WERI-Rb-1 (cell line): ENCODE results near the gene IPMK.

ENCODE experiments used
- DNase-seq: peaks from one replicate; pipeline ENCODE4 v3.0.0-alpha.2; 2020
- H3K27ac ChIP-seq: fragments of 250-450 bp; sonication (Bioruptor Pico); 2 replicates; pipeline ENCODE4 v1.5.1; 2020; ENCODE audit warnings: mild to moderate bottlenecking, moderate library complexity
- H3K27me3 ChIP-seq: fragments of 250-450 bp; sonication (Bioruptor Pico); 2 replicates; pipeline ENCODE4 v1.5.1; 2021; ENCODE audit warnings: mild to moderate bottlenecking, low read depth, moderate library complexity; ENCODE audit not compliant: insufficient read depth, severe bottlenecking
- H3K36me3 ChIP-seq: fragments of 250-450 bp; sonication (Bioruptor Pico); 2 replicates; pipeline ENCODE4 v1.5.1; 2020; ENCODE audit warnings: mild to moderate bottlenecking, moderate library complexity
- H3K4me3 ChIP-seq: 2 replicates; pipeline ENCODE4 v1.5.1; 2011; ENCODE audit warnings: low read depth, mild to moderate bottlenecking, control low read depth, low read length
- H3K9me3 ChIP-seq: fragments of 250-450 bp; sonication (Bioruptor Pico); 2 replicates; pipeline ENCODE4 v1.5.1; 2021; ENCODE audit warnings: mild to moderate bottlenecking, moderate library complexity; ENCODE audit not compliant: severe bottlenecking
- TF ChIP-seq, protein P1 (sequence below): IDR thresholded peaks from 2 replicates; pipeline ENCODE4 v1.5.1; 2011; ENCODE audit warnings: low read depth, mild to moderate bottlenecking, control low read depth, inconsistent platforms, low read length

Gene IPMK

DNA sequence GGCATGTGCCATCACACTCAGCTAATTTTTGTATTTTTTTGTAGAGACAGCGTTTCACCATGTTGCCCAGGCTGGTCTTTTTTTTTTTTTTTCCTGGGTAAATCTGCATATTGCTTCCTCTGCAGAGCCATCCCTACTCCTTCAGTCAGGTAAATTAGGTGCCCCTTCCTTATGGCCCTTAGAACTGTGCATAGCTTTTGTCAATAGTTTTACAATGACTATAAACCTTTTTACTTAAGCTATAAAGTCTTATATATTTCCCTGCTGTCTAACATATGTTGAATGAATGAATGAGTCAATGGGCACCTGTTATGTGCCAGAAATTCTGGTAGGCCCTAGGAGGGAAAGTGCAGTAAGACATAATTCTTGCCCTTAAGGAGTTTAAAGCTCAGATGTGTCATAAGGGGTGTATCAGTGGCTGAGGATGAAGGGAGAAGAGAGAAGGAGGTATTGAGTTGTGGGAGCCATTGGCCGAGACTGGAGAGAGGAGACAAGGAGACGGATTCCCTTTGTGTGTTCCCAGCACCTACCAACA, 36.5 kb upstream of the IPMK start:
- no peak overlapping the region for H3K4me3 ChIP-seq

DNA sequence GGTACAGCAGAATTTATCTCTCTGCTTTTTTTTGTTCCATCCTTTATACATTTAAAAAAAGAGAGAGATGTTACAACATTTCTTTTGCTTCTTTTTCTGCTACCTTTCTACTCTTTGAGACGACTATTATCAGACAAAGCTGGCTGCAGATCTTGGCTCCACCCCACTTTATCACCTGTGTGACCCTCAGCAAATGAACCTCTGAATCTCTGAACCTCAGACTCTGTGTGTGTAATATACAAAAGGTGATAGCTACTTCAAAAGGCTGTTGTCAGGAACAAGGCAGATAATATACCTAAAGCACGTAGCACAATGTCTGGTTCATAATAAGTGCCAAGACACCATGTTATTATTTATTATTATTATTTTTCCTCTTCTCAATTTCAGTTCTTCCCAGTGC, 34.6 kb upstream of the IPMK start:
- TF ChIP-seq, protein P1, sequence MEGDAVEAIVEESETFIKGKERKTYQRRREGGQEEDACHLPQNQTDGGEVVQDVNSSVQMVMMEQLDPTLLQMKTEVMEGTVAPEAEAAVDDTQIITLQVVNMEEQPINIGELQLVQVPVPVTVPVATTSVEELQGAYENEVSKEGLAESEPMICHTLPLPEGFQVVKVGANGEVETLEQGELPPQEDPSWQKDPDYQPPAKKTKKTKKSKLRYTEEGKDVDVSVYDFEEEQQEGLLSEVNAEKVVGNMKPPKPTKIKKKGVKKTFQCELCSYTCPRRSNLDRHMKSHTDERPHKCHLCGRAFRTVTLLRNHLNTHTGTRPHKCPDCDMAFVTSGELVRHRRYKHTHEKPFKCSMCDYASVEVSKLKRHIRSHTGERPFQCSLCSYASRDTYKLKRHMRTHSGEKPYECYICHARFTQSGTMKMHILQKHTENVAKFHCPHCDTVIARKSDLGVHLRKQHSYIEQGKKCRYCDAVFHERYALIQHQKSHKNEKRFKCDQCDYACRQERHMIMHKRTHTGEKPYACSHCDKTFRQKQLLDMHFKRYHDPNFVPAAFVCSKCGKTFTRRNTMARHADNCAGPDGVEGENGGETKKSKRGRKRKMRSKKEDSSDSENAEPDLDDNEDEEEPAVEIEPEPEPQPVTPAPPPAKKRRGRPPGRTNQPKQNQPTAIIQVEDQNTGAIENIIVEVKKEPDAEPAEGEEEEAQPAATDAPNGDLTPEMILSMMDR = no peak
- H3K36me3 ChIP-seq = no peaks in the 10 kb centered on the region
- no peaks in the 10 kb centered on the region for H3K27me3 ChIP-seq

More for the DNA sequence above, 36.5 kb upstream of the IPMK start:
- no peak for DNase-seq
- TF ChIP-seq, protein P1 = no peak
- Histone ChIP-seq H3K27me3 (no peaks in the 10 kb centered on the region), H3K9me3 (no peaks in the 10 kb centered on the region), H3K36me3 (no peaks in the 10 kb centered on the region), H3K27ac (no peak overlapping the region)

DNA sequence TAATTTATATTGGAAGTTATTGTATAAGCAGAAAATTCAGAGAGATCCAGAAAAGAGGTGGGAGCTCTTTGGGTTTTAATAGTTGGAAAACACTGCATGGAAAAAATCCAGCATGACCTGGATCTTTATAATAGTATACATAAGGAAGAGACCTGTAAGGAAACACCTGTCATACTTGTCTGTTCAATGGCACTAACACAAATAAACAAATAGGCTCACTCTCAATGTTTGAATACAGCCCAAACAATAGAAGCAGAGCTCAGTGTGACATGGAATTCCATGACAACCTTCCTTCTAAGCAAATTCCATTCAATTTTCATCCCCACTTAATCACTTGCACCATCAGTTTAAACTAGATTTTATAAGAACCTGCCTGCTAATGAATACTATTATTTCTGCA, 33.0 kb upstream of the IPMK start:
- TF ChIP-seq, protein P1 = no peak
- no peaks in the 10 kb centered on the region for H3K36me3 ChIP-seq
- H3K27ac ChIP-seq = no peak overlapping the region
- no peak for DNase-seq
- H3K4me3 ChIP-seq = no peak overlapping the region
- no peaks in the 10 kb centered on the region for H3K9me3 ChIP-seq
- H3K27me3 ChIP-seq = no peaks in the 10 kb centered on the region

More for the DNA sequence above, 34.6 kb upstream of the IPMK start:
- DNase-seq = no peak
- no peaks in the 10 kb centered on the region for H3K9me3 ChIP-seq
- no peak overlapping the region for H3K27ac ChIP-seq
- no peak overlapping the region for H3K4me3 ChIP-seq

DNA sequence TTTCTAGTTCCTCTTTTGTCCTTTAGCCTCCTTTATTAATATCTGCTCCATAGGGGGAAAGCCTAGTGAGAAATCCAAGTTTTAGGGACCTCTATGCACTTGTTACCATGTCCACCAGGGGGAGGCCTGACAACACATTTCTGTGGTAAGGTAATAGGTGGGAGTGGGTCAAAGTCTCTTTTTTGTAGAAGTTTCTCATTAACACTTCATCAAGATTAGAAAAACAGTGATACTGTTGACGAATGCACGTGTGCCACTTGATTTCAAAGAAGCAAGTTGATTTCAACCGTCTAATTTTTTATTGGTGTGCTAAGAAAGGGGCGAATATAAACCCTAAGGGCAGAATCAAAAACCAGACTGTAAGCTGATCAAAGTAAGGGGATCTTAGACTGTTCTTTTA, 31.9 kb upstream of the IPMK start:
- TF ChIP-seq, protein P1 = peak; percentile 71
- Histone ChIP-seq H3K27me3 (no peaks in the 10 kb centered on the region), H3K4me3 (no peak overlapping the region), H3K27ac (no peak overlapping the region), H3K9me3 (no peaks in the 10 kb centered on the region), H3K36me3 (no peaks in the 10 kb centered on the region)
- DNase-seq = peak; percentile 66

DNA sequence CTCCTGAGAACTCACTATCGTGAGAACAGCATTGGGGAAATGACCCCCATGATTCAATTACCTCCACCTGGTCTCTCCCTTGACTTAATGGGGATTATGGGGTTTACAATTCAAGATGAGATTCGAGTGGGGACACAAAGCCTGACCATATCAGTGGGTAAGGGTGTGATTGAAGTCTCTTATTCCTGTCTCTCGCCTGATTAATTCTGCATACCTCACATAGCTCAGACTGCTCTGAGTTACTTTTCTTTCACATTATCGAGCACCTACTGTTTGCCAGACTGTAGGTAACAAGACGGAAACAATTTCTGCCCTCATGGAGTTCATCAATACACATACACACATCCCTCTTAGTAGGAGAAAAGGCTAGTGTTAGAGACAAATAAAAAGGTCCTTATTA, 26.3 kb upstream of the IPMK start:
- H3K4me3 ChIP-seq = no peak overlapping the region
- H3K9me3 ChIP-seq = no peaks in the 10 kb centered on the region
- H3K27me3 ChIP-seq = no peaks in the 10 kb centered on the region
- H3K36me3 ChIP-seq = no peaks in the 10 kb centered on the region
- H3K27ac ChIP-seq = no peak overlapping the region
- no peak for DNase-seq
- TF ChIP-seq, protein P1 = no peak

DNA sequence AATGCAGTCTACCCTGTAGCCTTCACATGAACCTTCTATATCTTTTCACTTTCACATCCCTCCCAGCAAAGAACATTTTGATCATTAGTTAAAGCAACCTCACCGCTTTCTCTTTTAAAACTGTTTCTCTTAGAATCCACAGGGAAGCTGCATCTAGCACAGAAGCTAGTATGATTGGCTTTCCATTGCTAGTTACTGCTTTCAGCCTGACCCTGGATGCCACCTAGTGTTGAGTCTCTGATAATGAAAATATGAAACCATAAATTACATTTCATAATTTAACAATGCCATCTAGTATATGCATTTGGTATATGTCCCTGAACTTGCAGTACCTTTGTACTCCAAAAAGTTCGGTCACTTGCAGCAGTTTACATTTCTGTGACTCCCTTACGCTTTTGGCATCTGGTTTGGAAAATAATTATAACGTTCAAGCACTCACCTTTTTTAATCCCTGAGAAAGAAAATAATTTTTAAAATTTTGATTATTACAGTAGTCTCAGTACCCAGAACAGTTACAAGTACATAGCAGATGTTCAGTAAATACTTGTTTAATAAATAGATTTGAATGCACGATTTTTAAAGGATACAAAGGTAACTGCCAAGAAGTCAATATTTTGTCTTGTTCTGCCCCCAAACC, 24.0 kb upstream of the IPMK start:
- H3K9me3 ChIP-seq = no peaks in the 10 kb centered on the region
- H3K27ac ChIP-seq = no peak overlapping the region
- no peaks in the 10 kb centered on the region for H3K36me3 ChIP-seq
- no peak overlapping the region for H3K4me3 ChIP-seq
- DNase-seq = no peak
- H3K27me3 ChIP-seq = no peaks in the 10 kb centered on the region
- TF ChIP-seq, protein P1 = peak; percentile 40
